SK-N-SH treated with all-trans-retinoic acid at 6 μM for 48 hours (cell line): Measurements from ENCODE around the gene HOXA4.
A peak's percentile ranks its signal among the peaks of the same experiment; 100 is the strongest.

ENCODE experiments used
- ATAC-seq: fragments of 200-7000 bp; cut with Tn5 transposase; 3 replicates; pipeline ENCODE4 v1.9.1; 2020; ENCODE audit warnings: mild to moderate bottlenecking, moderate library complexity
- ARNTL ChIP-seq: fragments of 450-650 bp; formaldehyde crosslinking; IDR thresholded peaks from 2 replicates; pipeline ENCODE4 v1.5.0; 2020; ENCODE audit warnings: low read depth, mild to moderate bottlenecking, moderate library complexity, borderline replicate concordance
- BACH2 ChIP-seq: fragments of 250-450 bp; sonication (Bioruptor Pico); IDR thresholded peaks from 2 replicates; pipeline ENCODE4 v1.9.0; 2021; ENCODE audit warnings: mild to moderate bottlenecking, borderline replicate concordance
- CREB5 ChIP-seq: fragments of 250-450 bp; sonication (Bioruptor Pico); IDR thresholded peaks from 2 replicates; pipeline ENCODE4 v1.5.1; 2020; ENCODE audit warnings: low read depth, mild to moderate bottlenecking, moderate library complexity
- CSDC2 ChIP-seq: fragments of 250-450 bp; sonication (Bioruptor Pico); IDR thresholded peaks from 2 replicates; pipeline ENCODE4 v1.5.0; 2020; ENCODE audit warnings: mild to moderate bottlenecking, moderate library complexity
- CSRNP3 ChIP-seq: fragments of 250-450 bp; sonication (Bioruptor Pico); IDR thresholded peaks from 2 replicates; pipeline ENCODE4 v1.5.1; 2021; ENCODE audit warnings: mild to moderate bottlenecking, moderate library complexity
- ESRRG ChIP-seq: fragments of 250-450 bp; sonication (Bioruptor Pico); IDR thresholded peaks from 2 replicates; pipeline ENCODE4 v1.6.1; 2021; ENCODE audit warnings: mild to moderate bottlenecking
- GLIS3 ChIP-seq: fragments of 250-450 bp; sonication (Bioruptor Pico); IDR thresholded peaks from 2 replicates; pipeline ENCODE4 v1.5.0; 2020; ENCODE audit warnings: mild to moderate bottlenecking, moderate library complexity
- ISL1 ChIP-seq: fragments of 250-450 bp; sonication (Bioruptor Pico); IDR thresholded peaks from 2 replicates; pipeline ENCODE4 v2.1.2; 2022; ENCODE audit warnings: mild to moderate bottlenecking, moderate library complexity
- OSR1 ChIP-seq: fragments of 250-450 bp; sonication (Bioruptor Pico); IDR thresholded peaks from 2 replicates; pipeline ENCODE4 v1.8.0; 2022; ENCODE audit warnings: moderate library complexity, mild to moderate bottlenecking, inconsistent platforms
- PATZ1 ChIP-seq: fragments of 250-450 bp; sonication (Bioruptor Pico); IDR thresholded peaks from 2 replicates; pipeline ENCODE4 v1.8.0; 2020; ENCODE audit warnings: mild to moderate bottlenecking, moderate library complexity, borderline replicate concordance
- POU6F1 ChIP-seq: fragments of 250-450 bp; sonication (Bioruptor Pico); IDR thresholded peaks from 2 replicates; pipeline ENCODE4 v1.8.0; 2021; ENCODE audit warnings: low read depth, mild to moderate bottlenecking, moderate library complexity, borderline replicate concordance
- PPARA ChIP-seq: fragments of 250-450 bp; sonication (Bioruptor Pico); IDR thresholded peaks from 2 replicates; pipeline ENCODE4 v1.5.0; 2020; ENCODE audit warnings: mild to moderate bottlenecking, borderline replicate concordance
- SNAI2 ChIP-seq: fragments of 250-450 bp; sonication (Bioruptor Pico); IDR thresholded peaks from 2 replicates; pipeline ENCODE4 v1.5.0; 2020; ENCODE audit warnings: mild to moderate bottlenecking, moderate library complexity
- TCF4 ChIP-seq: fragments of 250-450 bp; sonication (Bioruptor Pico); IDR thresholded peaks from 2 replicates; pipeline ENCODE4 v1.8.0; 2021; ENCODE audit warnings: mild to moderate bottlenecking, moderate library complexity, borderline replicate concordance
- TOX ChIP-seq: fragments of 250-450 bp; sonication (Bioruptor Pico); IDR thresholded peaks from 2 replicates; pipeline ENCODE4 v1.8.0; 2021; ENCODE audit warnings: mild to moderate bottlenecking, moderate library complexity, borderline replicate concordance
- TSHZ2 ChIP-seq: fragments of 250-450 bp; sonication (Bioruptor Pico); IDR thresholded peaks from 2 replicates; pipeline ENCODE4 v1.5.0; 2020; ENCODE audit warnings: mild to moderate bottlenecking, moderate library complexity
- ZC3H10 ChIP-seq: fragments of 250-450 bp; sonication (Bioruptor Pico); IDR thresholded peaks from 2 replicates; pipeline ENCODE4 v1.5.1; 2021; ENCODE audit warnings: mild to moderate bottlenecking, moderate library complexity
- ZFP3 ChIP-seq: fragments of 250-450 bp; sonication (Bioruptor Pico); IDR thresholded peaks from 2 replicates; pipeline ENCODE4 v1.5.0; 2020; ENCODE audit warnings: mild to moderate bottlenecking, moderate library complexity
- ZFP30 ChIP-seq: fragments of 450-650 bp; formaldehyde crosslinking; IDR thresholded peaks from 2 replicates; pipeline ENCODE4 v1.5.0; 2022; ENCODE audit warnings: mild to moderate bottlenecking, moderate library complexity
- ZNF565 ChIP-seq: fragments of 450-650 bp; formaldehyde crosslinking; conservative IDR thresholded peaks from 2 replicates; pipeline ENCODE4 v1.5.0; 2020; ENCODE audit warnings: low read depth, mild to moderate bottlenecking, moderate library complexity
- ZNF70 ChIP-seq: fragments of 450-650 bp; formaldehyde crosslinking; IDR thresholded peaks from 2 replicates; pipeline ENCODE4 v1.5.0; 2020; ENCODE audit warnings: mild to moderate bottlenecking, moderate library complexity
- ZNF8 ChIP-seq: fragments of 450-650 bp; formaldehyde crosslinking; IDR thresholded peaks from 2 replicates; pipeline ENCODE4 v1.5.0; 2020; ENCODE audit warnings: mild to moderate bottlenecking, moderate library complexity

Gene HOXA4

GRCh38 chr7:27171637-27172314, 41.2 kb upstream of the HOXA4 start (continued):
- no peak for TF ChIP-seq PATZ1

- TF ChIP-seq SNAI2 (CRISPR knock-in tag) (no peak), ZFP30 (CRISPR knock-in tag) (no peak), ZNF70 (CRISPR knock-in tag) (no peak), POU6F1 (CRISPR knock-in tag) (no peak), ZC3H10 (CRISPR knock-in tag) (no peak), ESRRG (CRISPR knock-in tag) (no peak)
- no peak for ATAC-seq
Measured at GRCh38 chr7:27171325-27171636, 40.7 kb upstream of the HOXA4 start.

GRCh38 chr7:27170426-27171324, 40.1 kb upstream of the HOXA4 start:
- no peak for ATAC-seq
- TF ChIP-seq ZFP30 (CRISPR knock-in tag): no peak

GRCh38 chr7:27169658-27170425, 39.3 kb upstream of the HOXA4 start:
- TF ChIP-seq BACH2 (no peak), ZNF70 (CRISPR knock-in tag) (no peak), OSR1 (CRISPR knock-in tag) (no peak), ZFP3 (CRISPR knock-in tag) (no peak), ARNTL (CRISPR knock-in tag) (no peak), PPARA (no peak), CSRNP3 (CRISPR knock-in tag) (no peak), ISL1 (CRISPR knock-in tag) (no peak), ZNF565 (no peak), ZC3H10 (CRISPR knock-in tag) (no peak), TOX (CRISPR knock-in tag) (no peak), TCF4 (CRISPR knock-in tag) (no peak), ESRRG (CRISPR knock-in tag) (no peak), CSDC2 (CRISPR knock-in tag) (no peak), GLIS3 (CRISPR knock-in tag) (no peak)
- peak; percentile 3; the same call in 1 of the 3 replicates for ATAC-seq

- no peak for ATAC-seq
- TF ChIP-seq TSHZ2 (CRISPR knock-in tag) (no peak), PATZ1 (no peak), ZNF8 (CRISPR knock-in tag) (no peak), ESRRG (CRISPR knock-in tag) (no peak), GLIS3 (CRISPR knock-in tag) (no peak), CREB5 (no peak)
Measured at GRCh38 chr7:27168265-27168947, 37.8 kb upstream of the HOXA4 start.
